Astrocyte (in vitro differentiated cells and primary cell): ENCODE data around the gene FBXO8. TPM values are rescaled to one million over a fixed set of nuclear protein-coding genes. Genes with fewer than 3 reads are reported as not detected.

Source experiments
- DNase-seq: peaks from one replicate; pipeline ENCODE4 v3.0.0-alpha.2; 2010; ENCODE audit warnings: low read depth
- FAIRE-seq: peaks from 2 replicates; lab custom pipeline; 2011; peaks lifted over from hg19 to GRCh38; lab: Jason Lieb, UNC
- H2AFZ ChIP-seq: 2 replicates; pipeline ENCODE4 v1.6.0; 2012; ENCODE audit warnings: low read depth, low read length, inconsistent platforms
- H3K27ac ChIP-seq: 2 replicates; pipeline ENCODE4 v1.5.1; 2011; ENCODE audit warnings: low read depth, low read length, inconsistent platforms
- H3K27me3 ChIP-seq: 2 replicates; pipeline ENCODE4 v1.6.0; 2011; ENCODE audit warnings: low read length, inconsistent platforms; ENCODE audit not compliant: insufficient read depth
- H3K36me3 ChIP-seq: 2 replicates; pipeline ENCODE4 v1.5.1; 2011; ENCODE audit warnings: low read length, inconsistent platforms; ENCODE audit not compliant: insufficient read depth
- H3K4me1 ChIP-seq: 2 replicates; pipeline ENCODE4 v1.5.1; 2011; ENCODE audit warnings: low read length, inconsistent platforms; ENCODE audit not compliant: insufficient read depth
- H3K4me2 ChIP-seq: 2 replicates; pipeline ENCODE4 v1.6.0; 2012; ENCODE audit warnings: low read length, inconsistent platforms
- H3K4me3 ChIP-seq: 2 replicates; pipeline ENCODE4 v1.5.1; 2011; ENCODE audit warnings: low read depth, mild to moderate bottlenecking, low read length, inconsistent platforms; ENCODE audit not compliant: insufficient read depth
- H3K79me2 ChIP-seq: 2 replicates; pipeline ENCODE4 v1.6.0; 2012; ENCODE audit warnings: mild to moderate bottlenecking, low read length, inconsistent platforms; ENCODE audit not compliant: insufficient read depth
- H3K9ac ChIP-seq: 2 replicates; pipeline ENCODE4 v1.6.0; 2012; ENCODE audit warnings: mild to moderate bottlenecking, low read length, inconsistent platforms
- H3K9me3 ChIP-seq: 2 replicates; pipeline ENCODE4 v1.5.1; 2012; ENCODE audit warnings: low read depth, mild to moderate bottlenecking, low read length, inconsistent platforms; ENCODE audit not compliant: insufficient read depth
- H4K20me1 ChIP-seq: 2 replicates; pipeline ENCODE4 v1.6.0; 2012; ENCODE audit warnings: low read length, inconsistent platforms; ENCODE audit not compliant: insufficient read depth
- H3K27ac Mint-ChIP-seq: one replicate; pipeline ENCODE4 v1.8.0; 2021; ENCODE audit warnings: mild to moderate bottlenecking, mixed read lengths; ENCODE audit not compliant: unreplicated experiment
- H3K27me3 Mint-ChIP-seq: one replicate; pipeline ENCODE4 v1.8.0; 2021; ENCODE audit warnings: low read depth, mixed read lengths; ENCODE audit not compliant: unreplicated experiment
- H3K36me3 Mint-ChIP-seq: one replicate; pipeline ENCODE4 v1.8.0; 2021; ENCODE audit warnings: low read depth, mixed read lengths; ENCODE audit not compliant: unreplicated experiment
- H3K4me1 Mint-ChIP-seq: one replicate; pipeline ENCODE4 v1.8.0; 2021; ENCODE audit warnings: low read depth, mixed read lengths; ENCODE audit not compliant: unreplicated experiment
- H3K4me3 Mint-ChIP-seq: one replicate; pipeline ENCODE4 v1.8.0; 2021; ENCODE audit warnings: mild to moderate bottlenecking, moderate library complexity, mixed read lengths; ENCODE audit not compliant: unreplicated experiment
- H3K9me3 Mint-ChIP-seq: one replicate; pipeline ENCODE4 v1.8.0; 2021; ENCODE audit warnings: mild to moderate bottlenecking, mixed read lengths; ENCODE audit not compliant: unreplicated experiment
- EZH2 ChIP-seq: IDR thresholded peaks from 2 replicates; pipeline ENCODE4 v1.6.1; 2012; ENCODE audit warnings: mild to moderate bottlenecking, low read length, inconsistent platforms; ENCODE audit not compliant: insufficient read depth
- total RNA-seq: library from RNA; stranded (reverse); gene quantifications from 2 replicates; pipeline ENCODE4 v1.2.1, GENCODE V29; 2021
- TF ChIP-seq, protein P1 (sequence below): IDR thresholded peaks from 2 replicates; pipeline ENCODE4 v1.5.1; 2011; ENCODE audit warnings: low read depth, mild to moderate bottlenecking, inconsistent platforms, low read length, moderate library complexity; ENCODE audit not compliant: insufficient read depth

Gene FBXO8
- total RNA-seq, 1 donor from 2014 or later = 13.1 TPM

DNA sequence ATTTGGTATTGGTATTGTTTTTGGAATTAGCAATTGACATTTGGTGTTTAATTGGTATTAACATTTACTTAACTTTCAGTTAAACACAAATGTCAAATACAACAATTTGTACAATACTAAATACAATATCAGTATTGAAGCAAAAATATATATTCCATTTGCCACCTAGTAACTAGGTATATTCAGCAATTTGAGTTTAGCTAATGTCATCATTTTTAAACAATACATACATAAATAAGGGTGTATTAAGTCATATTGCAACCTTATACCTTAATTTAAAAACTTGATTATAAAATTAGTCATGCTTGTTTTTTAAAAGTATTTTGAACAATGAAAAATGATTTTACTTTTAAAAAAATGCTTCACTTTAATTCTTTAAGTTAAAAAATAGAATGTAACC lies 53.3 kb downstream of the FBXO8 start:
- no peaks in the 10 kb centered on the region for H3K79me2 ChIP-seq
- no peak for TF ChIP-seq EZH2
- TF ChIP-seq, protein P1, sequence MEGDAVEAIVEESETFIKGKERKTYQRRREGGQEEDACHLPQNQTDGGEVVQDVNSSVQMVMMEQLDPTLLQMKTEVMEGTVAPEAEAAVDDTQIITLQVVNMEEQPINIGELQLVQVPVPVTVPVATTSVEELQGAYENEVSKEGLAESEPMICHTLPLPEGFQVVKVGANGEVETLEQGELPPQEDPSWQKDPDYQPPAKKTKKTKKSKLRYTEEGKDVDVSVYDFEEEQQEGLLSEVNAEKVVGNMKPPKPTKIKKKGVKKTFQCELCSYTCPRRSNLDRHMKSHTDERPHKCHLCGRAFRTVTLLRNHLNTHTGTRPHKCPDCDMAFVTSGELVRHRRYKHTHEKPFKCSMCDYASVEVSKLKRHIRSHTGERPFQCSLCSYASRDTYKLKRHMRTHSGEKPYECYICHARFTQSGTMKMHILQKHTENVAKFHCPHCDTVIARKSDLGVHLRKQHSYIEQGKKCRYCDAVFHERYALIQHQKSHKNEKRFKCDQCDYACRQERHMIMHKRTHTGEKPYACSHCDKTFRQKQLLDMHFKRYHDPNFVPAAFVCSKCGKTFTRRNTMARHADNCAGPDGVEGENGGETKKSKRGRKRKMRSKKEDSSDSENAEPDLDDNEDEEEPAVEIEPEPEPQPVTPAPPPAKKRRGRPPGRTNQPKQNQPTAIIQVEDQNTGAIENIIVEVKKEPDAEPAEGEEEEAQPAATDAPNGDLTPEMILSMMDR = no peak
- H4K20me1 ChIP-seq = no peaks in the 10 kb centered on the region
- Mint-ChIP-seq H3K9me3 (no peaks in the 10 kb centered on the region), H3K36me3 (no peaks in the 10 kb centered on the region), H3K4me1 (no peaks in the 10 kb centered on the region), H3K27ac (no peak overlapping the region), H3K4me3 (no peak overlapping the region), H3K27me3 (peaks cover 16% of the 10 kb centered on the region)
- no peaks in the 10 kb centered on the region for H3K36me3 ChIP-seq
- H2AFZ ChIP-seq = no peak overlapping the region
- no peak overlapping the region for H3K27ac ChIP-seq
- no peak overlapping the region for H3K4me3 ChIP-seq
- no peak for FAIRE-seq
- H3K4me2 ChIP-seq = no peak overlapping the region
- no peaks in the 10 kb centered on the region for H3K4me1 ChIP-seq
- H3K9ac ChIP-seq = no peak overlapping the region
- DNase-seq = no peak
- peaks cover 4% of the 10 kb centered on the region for H3K27me3 ChIP-seq
- H3K9me3 ChIP-seq = no peaks in the 10 kb centered on the region

GRCh38 chr4:174228988-174229387 lies 54.5 kb downstream of the FBXO8 start:
- peaks cover 16% of the 10 kb centered on the region for H3K27me3 Mint-ChIP-seq
- H3K27ac Mint-ChIP-seq = no peak overlapping the region
- H3K9me3 Mint-ChIP-seq = no peaks in the 10 kb centered on the region
- H4K20me1 ChIP-seq = no peaks in the 10 kb centered on the region
- no peaks in the 10 kb centered on the region for H3K9me3 ChIP-seq
- H3K9ac ChIP-seq = no peak overlapping the region
- H3K4me3 Mint-ChIP-seq = no peak overlapping the region
- no peaks in the 10 kb centered on the region for H3K79me2 ChIP-seq
- no peak for TF ChIP-seq EZH2
- TF ChIP-seq, protein P1 = no peak
- no peaks in the 10 kb centered on the region for H3K36me3 Mint-ChIP-seq
- no peak overlapping the region for H2AFZ ChIP-seq
- no peak for DNase-seq
- H3K4me1 ChIP-seq = no peaks in the 10 kb centered on the region
- H3K4me1 Mint-ChIP-seq = no peaks in the 10 kb centered on the region
- H3K4me2 ChIP-seq = no peak overlapping the region
- no peak overlapping the region for H3K27ac ChIP-seq
- H3K4me3 ChIP-seq = no peak overlapping the region
- peaks cover 4% of the 10 kb centered on the region for H3K27me3 ChIP-seq
- no peak for FAIRE-seq
- no peaks in the 10 kb centered on the region for H3K36me3 ChIP-seq

DNA sequence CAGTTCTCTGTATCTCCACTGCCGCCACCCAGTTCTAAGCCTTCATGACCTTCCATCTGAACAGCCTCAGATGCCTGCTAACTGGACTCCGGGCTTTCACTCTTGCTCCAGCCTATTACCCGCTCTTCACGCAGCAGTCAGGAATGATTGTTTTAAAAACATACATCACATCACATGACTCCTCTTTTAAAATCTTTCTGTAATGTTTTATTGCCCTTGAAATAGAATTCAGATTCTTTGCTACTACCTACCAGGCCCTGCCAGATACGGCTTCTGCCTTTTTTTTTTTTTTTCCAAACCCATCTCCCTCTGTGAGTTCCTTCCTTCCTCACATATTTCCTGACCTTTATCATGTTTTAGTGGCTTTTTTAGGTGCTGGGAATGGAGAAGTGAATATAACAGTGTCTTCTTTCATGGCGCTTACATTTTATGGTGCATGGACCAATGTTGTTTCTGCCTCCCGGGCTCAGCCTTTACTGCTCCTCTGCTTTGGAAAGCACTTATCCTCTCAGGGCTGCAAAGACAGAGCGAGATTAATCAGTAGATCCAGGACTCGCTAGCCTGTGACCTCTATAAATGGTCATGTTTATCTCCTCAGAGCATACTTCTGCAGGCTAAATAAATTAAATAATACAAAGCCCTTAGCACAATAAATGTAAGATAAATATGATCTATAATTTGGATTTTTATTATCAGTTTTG lies 58.0 kb downstream of the FBXO8 start:
- no peak overlapping the region for H3K27ac ChIP-seq
- no peaks in the 10 kb centered on the region for H3K79me2 ChIP-seq
- H4K20me1 ChIP-seq = no peaks in the 10 kb centered on the region
- H3K4me3 ChIP-seq = no peak overlapping the region
- H3K9ac ChIP-seq = no peak overlapping the region
- FAIRE-seq (no peak), DNase-seq (no peak)
- H3K27me3 Mint-ChIP-seq = peaks cover 18% of the 10 kb centered on the region
- no peak overlapping the region for H3K27ac Mint-ChIP-seq
- H3K36me3 Mint-ChIP-seq = no peaks in the 10 kb centered on the region
- no peak overlapping the region for H2AFZ ChIP-seq
- TF ChIP-seq, protein P1 = no peak
- no peak for TF ChIP-seq EZH2
- no peak overlapping the region for H3K4me3 Mint-ChIP-seq
- H3K4me1 ChIP-seq = no peaks in the 10 kb centered on the region
- peaks cover 11% of the 10 kb centered on the region for H3K27me3 ChIP-seq
- H3K4me2 ChIP-seq = no peak overlapping the region
- no peaks in the 10 kb centered on the region for H3K9me3 ChIP-seq
- no peaks in the 10 kb centered on the region for H3K36me3 ChIP-seq
- H3K9me3 Mint-ChIP-seq = no peaks in the 10 kb centered on the region
- H3K4me1 Mint-ChIP-seq = no peaks in the 10 kb centered on the region
